ENCODE measurements around the gene ZBTB40.

Gene ZBTB40

GRCh38 chr1:22454476-22455056 is 2.9 kb downstream of the ZBTB40 start:
- Histone ChIP-seq H3K36me3 (replicated peaks; ENCODE audit: insufficient read depth, low read length) (no peaks in the 10 kb centered on the region), H3F3A (ENCODE audit: insufficient read depth, low read length) (peaks cover 8% of the 10 kb centered on the region), H2AFZ (ENCODE audit: low read length) (no peak overlapping the region), H3K27me3 (replicated peaks; ENCODE audit: insufficient read depth, low read length) (no peaks in the 10 kb centered on the region), H3K27ac (ENCODE audit: low read length) (no peak overlapping the region), H3K4me2 (ENCODE audit: low read depth, low read length) (no peak overlapping the region), H4K20me1 (ENCODE audit: insufficient read depth, low read length) (no peaks in the 10 kb centered on the region), H3K79me2 (ENCODE audit: low read length) (peaks cover 73% of the 10 kb centered on the region), H3K4me3 (ENCODE audit: low read length) (no peak overlapping the region), H3K4me1 (ENCODE audit: low read length) (peaks cover 9% of the 10 kb centered on the region; the same call in 1 of the 2 replicates), H3K9ac (ENCODE audit: low read length) (no peak overlapping the region), H3K9me3 (replicated peaks; ENCODE audit: insufficient read depth, low read length) (no peaks in the 10 kb centered on the region), H3K9me2 (replicated peaks; ENCODE audit: insufficient read depth, low read length) (no peaks in the 10 kb centered on the region)
- no peak for DNase-seq
- no peak for TF ChIP-seq EZH2phosphoT487 (IDR thresholded peaks at IDR 0.05; ENCODE audit: low read length)
- no peak for TF ChIP-seq EZH2 (optimal IDR thresholded peaks at IDR 0.05; ENCODE audit: low read depth, low read length)
- TF ChIP-seq, protein P1, sequence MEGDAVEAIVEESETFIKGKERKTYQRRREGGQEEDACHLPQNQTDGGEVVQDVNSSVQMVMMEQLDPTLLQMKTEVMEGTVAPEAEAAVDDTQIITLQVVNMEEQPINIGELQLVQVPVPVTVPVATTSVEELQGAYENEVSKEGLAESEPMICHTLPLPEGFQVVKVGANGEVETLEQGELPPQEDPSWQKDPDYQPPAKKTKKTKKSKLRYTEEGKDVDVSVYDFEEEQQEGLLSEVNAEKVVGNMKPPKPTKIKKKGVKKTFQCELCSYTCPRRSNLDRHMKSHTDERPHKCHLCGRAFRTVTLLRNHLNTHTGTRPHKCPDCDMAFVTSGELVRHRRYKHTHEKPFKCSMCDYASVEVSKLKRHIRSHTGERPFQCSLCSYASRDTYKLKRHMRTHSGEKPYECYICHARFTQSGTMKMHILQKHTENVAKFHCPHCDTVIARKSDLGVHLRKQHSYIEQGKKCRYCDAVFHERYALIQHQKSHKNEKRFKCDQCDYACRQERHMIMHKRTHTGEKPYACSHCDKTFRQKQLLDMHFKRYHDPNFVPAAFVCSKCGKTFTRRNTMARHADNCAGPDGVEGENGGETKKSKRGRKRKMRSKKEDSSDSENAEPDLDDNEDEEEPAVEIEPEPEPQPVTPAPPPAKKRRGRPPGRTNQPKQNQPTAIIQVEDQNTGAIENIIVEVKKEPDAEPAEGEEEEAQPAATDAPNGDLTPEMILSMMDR (IDR thresholded peaks at IDR 0.05; ENCODE audit: low read length): no peak

DNA sequence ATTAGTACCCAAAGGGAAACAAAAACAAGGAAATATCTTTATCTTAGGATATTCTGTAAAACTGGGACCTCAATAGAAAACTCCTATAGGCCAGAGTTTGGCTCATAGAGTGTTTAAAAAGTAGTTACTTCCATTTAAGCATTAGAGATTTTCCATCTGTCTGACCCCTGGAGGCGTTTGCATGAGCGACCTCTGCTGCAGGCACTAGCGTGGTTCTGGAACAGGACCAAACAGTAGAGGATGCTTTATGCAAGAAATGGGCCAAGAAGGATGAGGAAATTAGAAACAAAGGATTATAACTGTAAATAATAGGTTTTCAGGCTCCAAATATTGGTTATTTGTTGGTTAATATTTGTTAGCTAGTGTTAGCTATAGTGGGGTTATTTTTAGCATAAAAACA is 5.7 kb downstream of the ZBTB40 start:
- no peaks in the 10 kb centered on the region for H3K9me3 ChIP-seq (replicated peaks; ENCODE audit: insufficient read depth, low read length)
- no peak for DNase-seq
- H3K4me3 ChIP-seq (ENCODE audit: low read length): no peak overlapping the region
- H2AFZ ChIP-seq (ENCODE audit: low read length): no peak overlapping the region
- H3K9me2 ChIP-seq (replicated peaks; ENCODE audit: insufficient read depth, low read length): no peaks in the 10 kb centered on the region
- no peaks in the 10 kb centered on the region for H3K27me3 ChIP-seq (replicated peaks; ENCODE audit: insufficient read depth, low read length)
- peaks cover 2% of the 10 kb centered on the region; the same call in 1 of the 2 replicates for H3F3A ChIP-seq (ENCODE audit: insufficient read depth, low read length)
- H3K27ac ChIP-seq (ENCODE audit: low read length): no peak overlapping the region
- no peak for TF ChIP-seq EZH2phosphoT487 (IDR thresholded peaks at IDR 0.05; ENCODE audit: low read length)
- TF ChIP-seq, protein P1 (IDR thresholded peaks at IDR 0.05; ENCODE audit: low read length): no peak
- TF ChIP-seq EZH2 (optimal IDR thresholded peaks at IDR 0.05; ENCODE audit: low read depth, low read length): no peak
- no peaks in the 10 kb centered on the region for H3K36me3 ChIP-seq (replicated peaks; ENCODE audit: insufficient read depth, low read length)
- no peak overlapping the region for H3K9ac ChIP-seq (ENCODE audit: low read length)
- H3K4me1 ChIP-seq (ENCODE audit: low read length): peaks cover 9% of the 10 kb centered on the region; the same call in 1 of the 2 replicates
- no peaks in the 10 kb centered on the region for H4K20me1 ChIP-seq (ENCODE audit: insufficient read depth, low read length)
- H3K79me2 ChIP-seq (ENCODE audit: low read length): peaks cover 95% of the 10 kb centered on the region
- H3K4me2 ChIP-seq (ENCODE audit: low read depth, low read length): no peak overlapping the region

- Histone ChIP-seq H3K9me2 (replicated peaks; ENCODE audit: insufficient read depth, low read length) (no peaks in the 10 kb centered on the region), H3K79me2 (ENCODE audit: low read length) (peaks cover 95% of the 10 kb centered on the region), H3K9ac (ENCODE audit: low read length) (no peak overlapping the region), H3K4me2 (ENCODE audit: low read depth, low read length) (no peak overlapping the region), H3K27ac (ENCODE audit: low read length) (no peak overlapping the region), H3F3A (ENCODE audit: insufficient read depth, low read length) (no peaks in the 10 kb centered on the region), H3K9me3 (replicated peaks; ENCODE audit: insufficient read depth, low read length) (no peaks in the 10 kb centered on the region), H3K27me3 (replicated peaks; ENCODE audit: insufficient read depth, low read length) (no peaks in the 10 kb centered on the region), H2AFZ (ENCODE audit: low read length) (no peak overlapping the region), H3K4me1 (ENCODE audit: low read length) (peaks cover 9% of the 10 kb centered on the region; the same call in 1 of the 2 replicates), H3K4me3 (ENCODE audit: low read length) (no peak overlapping the region), H4K20me1 (ENCODE audit: insufficient read depth, low read length) (no peaks in the 10 kb centered on the region), H3K36me3 (replicated peaks; ENCODE audit: insufficient read depth, low read length) (no peaks in the 10 kb centered on the region)
- DNase-seq: no peak
- TF ChIP-seq, protein P1 (IDR thresholded peaks at IDR 0.05; ENCODE audit: low read length): no peak
- TF ChIP-seq EZH2 (optimal IDR thresholded peaks at IDR 0.05; ENCODE audit: low read depth, low read length): no peak
- TF ChIP-seq EZH2phosphoT487 (IDR thresholded peaks at IDR 0.05; ENCODE audit: low read length): no peak
These were observed 6.2 kb downstream of the ZBTB40 start for GRCh38 chr1:22457836-22458235.
